Heart left ventricle (tissue), 13 donors: ENCODE data around the gene COPE.

ENCODE experiments used
- POLR2A ChIP-seq, 2 donors: fragments of 450-650 bp; IDR thresholded peaks; one replicate each; pipeline ENCODE4 v1.6.1; 2017; ENCODE audit warnings: antibody characterized with exemption in 2 of 2, mild to moderate bottlenecking in 2 of 2, moderate library complexity in 2 of 2
- TF ChIP-seq, protein P1 (sequence below), 12 donors: fragments of 200-600 bp; sonication (generic) in 4 of 12; IDR thresholded peaks; one replicate each; pipeline versions ENCODE4 v1.5.0 to v1.8.0; 2018 to 2022; ENCODE audit warnings: antibody characterized with exemption in 12 of 12, mild to moderate bottlenecking in 5 of 12
- donor health status: ischemic (EF 13 %, LVEDD 7.1; RV severe dilation, severe dysfunction).
- donor health status: DM: no; HTN: yes; CAD: no.
- donor health status: DM: no; HTN: no; CAD: no.
- donor health status: ischemic (EF 25% LVEDD 6.9; RV normal size, moderate dysfunction).
- donor health status: ischemic (EF 25% LVEDD 5.7; RV mildly dilated, moderate dysfunction).
- donor health status: ischemic (EF 35%, LVEDD 5.7; RV mildly dilated, moderate dysfunction).
- donor health status: nonischemic (EF 11% LVEDD 7.7; RV severe dilation, severe dysfunction).
- donor health status: DM: yes; HTN: yes; CAD: no.
- donor health status: PGD.
- donor health status: ischemic (EF 29% LVEDD 5.4; RV normal size, mild dysfunction).
- donor health status: nonischemic (EF 23%, LVEDD 6.1; RV moderate dilation, normal function).

DNA sequence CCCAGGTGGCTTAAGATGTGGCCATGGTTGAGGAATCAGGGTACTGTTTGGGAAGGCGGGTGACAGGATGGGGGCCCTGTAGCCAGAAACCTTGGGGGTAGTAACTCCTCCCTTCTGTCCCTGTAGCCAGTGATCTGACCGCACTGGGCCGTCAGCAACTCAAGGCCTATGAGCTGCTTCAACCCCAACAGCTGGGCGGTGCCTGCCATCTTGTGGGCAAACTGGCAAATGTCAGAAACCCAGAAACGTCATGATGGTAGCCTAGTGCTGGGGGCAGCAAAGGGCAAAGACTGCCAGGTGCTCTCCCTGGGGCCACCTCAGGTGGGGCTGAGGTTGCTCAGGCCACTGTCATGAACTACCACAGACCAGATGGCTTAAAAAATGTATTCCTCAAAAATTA, 3.5 kb downstream of the COPE start:
- TF ChIP-seq, protein P1, sequence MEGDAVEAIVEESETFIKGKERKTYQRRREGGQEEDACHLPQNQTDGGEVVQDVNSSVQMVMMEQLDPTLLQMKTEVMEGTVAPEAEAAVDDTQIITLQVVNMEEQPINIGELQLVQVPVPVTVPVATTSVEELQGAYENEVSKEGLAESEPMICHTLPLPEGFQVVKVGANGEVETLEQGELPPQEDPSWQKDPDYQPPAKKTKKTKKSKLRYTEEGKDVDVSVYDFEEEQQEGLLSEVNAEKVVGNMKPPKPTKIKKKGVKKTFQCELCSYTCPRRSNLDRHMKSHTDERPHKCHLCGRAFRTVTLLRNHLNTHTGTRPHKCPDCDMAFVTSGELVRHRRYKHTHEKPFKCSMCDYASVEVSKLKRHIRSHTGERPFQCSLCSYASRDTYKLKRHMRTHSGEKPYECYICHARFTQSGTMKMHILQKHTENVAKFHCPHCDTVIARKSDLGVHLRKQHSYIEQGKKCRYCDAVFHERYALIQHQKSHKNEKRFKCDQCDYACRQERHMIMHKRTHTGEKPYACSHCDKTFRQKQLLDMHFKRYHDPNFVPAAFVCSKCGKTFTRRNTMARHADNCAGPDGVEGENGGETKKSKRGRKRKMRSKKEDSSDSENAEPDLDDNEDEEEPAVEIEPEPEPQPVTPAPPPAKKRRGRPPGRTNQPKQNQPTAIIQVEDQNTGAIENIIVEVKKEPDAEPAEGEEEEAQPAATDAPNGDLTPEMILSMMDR (IDR thresholded peaks at IDR 0.05): peak in 7 of 12 donors; percentile 15 to 47 (median 26)
- no peak for TF ChIP-seq POLR2A (IDR thresholded peaks at IDR 0.05)
